Measurements from ENCODE around the gene DSCAML1. TPM values are rescaled to one million over a fixed set of nuclear protein-coding genes. Genes with fewer than 3 reads are reported as not detected.

The DSCAML1 gene
- total and polyA plus RNA-seq, 2 of the 8 experiments (the other 6 are each of a cell fraction or from before 2014, with no cell fraction given) = 0.19 to 0.24 TPM

- H3K27me3 ChIP-seq (replicated peaks in 1 of 4; ENCODE audit: control insufficient read depth in 3 of 4, extremely low read depth in 1 of 4, insufficient read depth in 3 of 4, low read length in 3 of 4) = no peaks in the 10 kb centered on the region; a peak in 1 of 7 replicates
- no peak overlapping the region for H4K91ac ChIP-seq (replicated peaks; ENCODE audit: insufficient read length, low read length)
- no peak overlapping the region for H4K5ac ChIP-seq (ENCODE audit: insufficient read length, low read depth, low read length)
- no peak overlapping the region for H2AFZ ChIP-seq (ENCODE audit: low read length)
- no peaks in the 10 kb centered on the region for H3K79me1 ChIP-seq (ENCODE audit: low read depth, low read length)
- H4K8ac ChIP-seq (ENCODE audit: extremely low read depth, insufficient read depth, low read length) = no peak overlapping the region
- H2BK15ac ChIP-seq (ENCODE audit: low read length) = no peak overlapping the region
- no peaks in the 10 kb centered on the region; a peak in 1 of 8 replicates for H3K36me3 ChIP-seq (ENCODE audit: control insufficient read depth in 2 of 4, insufficient read depth in 4 of 4, low read length in 3 of 4)
- H3K14ac ChIP-seq (ENCODE audit: insufficient read length) = no peak overlapping the region
- H3K56ac ChIP-seq (replicated peaks; ENCODE audit: insufficient read length, low read depth, low read length) = no peak overlapping the region
- H3K4ac ChIP-seq (replicated peaks; ENCODE audit: insufficient read length, low read depth, low read length) = no peak overlapping the region
- no peak overlapping the region for H3K23ac ChIP-seq (ENCODE audit: insufficient read length)
- 95% methylated on average over 2 of the region's 2 CpGs; no CpG with 5 or more reads in 1 of the 2 experiments for WGBS, 2 experiments (ENCODE audit: extremely low coverage in 1 of 2, insufficient coverage in 1 of 2, insufficient read length in 1 of 2, insufficient replicate concordance in 2 of 2, low coverage in 1 of 2, low lambda C conversion rate in 2 of 2, missing lambda C conversion rate in 1 of 2)
- no peak overlapping the region for H3K9ac ChIP-seq (replicated peaks in 1 of 4; ENCODE audit: extremely low read depth in 1 of 4, low read depth in 3 of 4, low read length in 3 of 4)
- ChIA-PET POLR2A (ENCODE audit: partially characterized antibody) (no interaction called here), CTCF (ENCODE audit: partially characterized antibody) (interaction anchor here (1.1 to 6.3 kb wide), 6 partner anchors 8 to 144 kb away, joined by 3 to 38 read pairs (median 4); no protein-coding TSS in a partner anchor)
- no peaks in the 10 kb centered on the region for H4K20me1 ChIP-seq (replicated peaks in 1 of 2; ENCODE audit: control insufficient read depth in 1 of 2, insufficient read depth in 2 of 2, low read length in 2 of 2)
- no peak overlapping the region for H2BK5ac ChIP-seq (ENCODE audit: low read depth, low read length)
- DNase-seq (ENCODE audit: low read depth in 1 of 2, low spot score in 2 of 2) (no peak), FAIRE-seq (no peak)
- H3K4me2 ChIP-seq (ENCODE audit: insufficient read depth in 1 of 2, low read depth in 2 of 2, low read length in 2 of 2) = no peak overlapping the region
- no peak overlapping the region for H2BK120ac ChIP-seq (replicated peaks; ENCODE audit: low read depth, low read length)
- no peaks in the 10 kb centered on the region for H3K9me3 ChIP-seq (ENCODE audit: insufficient read depth in 2 of 2, low read depth in 1 of 2, low read length in 1 of 2)
- H3K79me2 ChIP-seq (ENCODE audit: control insufficient read depth in 1 of 2, insufficient read depth in 2 of 2, low read length in 2 of 2) = no peaks in the 10 kb centered on the region
- H3K4me3 ChIP-seq (ENCODE audit: extremely low read depth in 1 of 4, insufficient read depth in 2 of 4, low read depth in 3 of 4, low read length in 4 of 4) = no peak overlapping the region
- H2BK12ac ChIP-seq (ENCODE audit: low read depth, low read length) = no peak overlapping the region
- peaks cover 2 to 16% (median 7%) of the 10 kb centered on the region in 4 experiments; a peak in 6 of 7 replicates for H3K4me1 ChIP-seq (replicated peaks in 1 of 4; ENCODE audit: control insufficient read depth in 3 of 4, insufficient read depth in 4 of 4, low read length in 3 of 4)
- H3K27ac ChIP-seq (ENCODE audit: low read depth, low read length) = no peak overlapping the region
- no peaks in the 10 kb centered on the region for H3K23me2 ChIP-seq (ENCODE audit: low read depth, low read length)
- H2AK5ac ChIP-seq (ENCODE audit: low read depth, low read length) = no peak overlapping the region
- H3K18ac ChIP-seq (ENCODE audit: extremely low read depth, low read length) = no peak overlapping the region
- H2BK20ac ChIP-seq (ENCODE audit: low read length) = no peak overlapping the region
- TF ChIP-seq NANOG (IDR thresholded peaks at IDR 0.05; ENCODE audit: insufficient read depth, low read depth, low read length, poor library complexity, severe bottlenecking) (no peak), FOSL1 (IDR thresholded peaks at IDR 0.05; ENCODE audit: insufficient read depth, low read depth, low read length) (no peak), TBP (IDR thresholded peaks at IDR 0.05; ENCODE audit: low read depth, low read length) (no peak), PHF8 (conservative IDR thresholded peaks at IDR 0.05; ENCODE audit: low read depth, low read length) (no peak), CHD2 (IDR thresholded peaks at IDR 0.05; ENCODE audit: low read length) (no peak), POU5F1 (IDR thresholded peaks at IDR 0.05; ENCODE audit: low read depth, low read length) (no peak), TAF7 (optimal IDR thresholded peaks at IDR 0.05; ENCODE audit: borderline replicate concordance, low read depth, low read length) (no peak), POLR2AphosphoS5 (IDR thresholded peaks at IDR 0.05; ENCODE audit: low read depth, low read length) (no peak)
- TF ChIP-seq, protein P1, sequence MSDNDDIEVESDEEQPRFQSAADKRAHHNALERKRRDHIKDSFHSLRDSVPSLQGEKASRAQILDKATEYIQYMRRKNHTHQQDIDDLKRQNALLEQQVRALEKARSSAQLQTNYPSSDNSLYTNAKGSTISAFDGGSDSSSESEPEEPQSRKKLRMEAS (IDR thresholded peaks at IDR 0.05) = no peak
Measured at GRCh38 chr11:117470576-117470975, 326.4 kb downstream of the DSCAML1 start.

All from H1 (cell line).